Stimulated activated memory B cell treated with anti-CD40 and anti-IgM and Interleukin-4, amounts not matched to agents 10 μg/mL and 1 μg/mL and 100 μg/mL, for 72 hours (primary cell): ENCODE results near the gene CA12.
A peak's percentile ranks its signal among the peaks of the same experiment; 100 is the strongest.

Source experiments
- ATAC-seq: fragments of 150-1000 bp; cut with Tn5 transposase; 2 replicates; pipeline ENCODE4 v1.10.0; 2021
- H3K27ac Mint-ChIP-seq: one replicate; pipeline ENCODE4 v1.8.0; 2022; ENCODE audit warnings: mild to moderate bottlenecking, mixed read lengths
- H3K27me3 Mint-ChIP-seq: one replicate; pipeline ENCODE4 v1.8.0; 2022; ENCODE audit warnings: mixed read lengths
- H3K36me3 Mint-ChIP-seq: one replicate; pipeline ENCODE4 v1.8.0; 2022; ENCODE audit warnings: mixed read lengths
- H3K4me1 Mint-ChIP-seq: one replicate; pipeline ENCODE4 v1.8.0; 2022; ENCODE audit warnings: mixed read lengths
- H3K4me3 Mint-ChIP-seq: one replicate; pipeline ENCODE4 v1.8.0; 2022; ENCODE audit warnings: mild to moderate bottlenecking, moderate library complexity, mixed read lengths
- H3K9me3 Mint-ChIP-seq: one replicate; pipeline ENCODE4 v1.8.0; 2022; ENCODE audit warnings: mixed read lengths

CA12 gene

GRCh38 chr15:63277038-63277892 is 104.4 kb downstream of the CA12 start, which contains the start of gene APH1B:
Gene APH1B, plus strand, starts transcription at chr15:63277605. Its CDS starts 19 bp downstream, at chr15:63277624.
- peak within 1 kb of the TSS; percentile 94 for H3K4me3 Mint-ChIP-seq
- peaks cover 28% of the 10 kb centered on the region for H3K4me1 Mint-ChIP-seq
- no peaks in the 10 kb centered on the region for H3K27me3 Mint-ChIP-seq
- H3K27ac Mint-ChIP-seq = peak within 1 kb of the TSS; percentile 89
- no peaks in the 10 kb centered on the region for H3K36me3 Mint-ChIP-seq
- H3K9me3 Mint-ChIP-seq = no peaks in the 10 kb centered on the region
- peak; percentile 96 for ATAC-seq

- Mint-ChIP-seq H3K9me3 (no peaks in the 10 kb centered on the region), H3K4me3 (peak overlapping the region; percentile 91), H3K4me1 (peaks cover 28% of the 10 kb centered on the region), H3K27ac (peak overlapping the region; percentile 89), H3K27me3 (no peaks in the 10 kb centered on the region), H3K36me3 (no peaks in the 10 kb centered on the region)
- ATAC-seq = no peak
These were observed 105.2 kb downstream of the CA12 start for GRCh38 chr15:63276342-63277037.

GRCh38 chr15:63274427-63274826 is 107.2 kb downstream of the CA12 start:
- H3K27ac Mint-ChIP-seq = peak overlapping the region; percentile 5
- no peak for ATAC-seq

More at GRCh38 chr15:63274427-63274826, 107.2 kb downstream of the CA12 start:
- no peaks in the 10 kb centered on the region for H3K27me3 Mint-ChIP-seq
- peaks cover 7% of the 10 kb centered on the region for H3K36me3 Mint-ChIP-seq
- H3K4me1 Mint-ChIP-seq = peaks cover 28% of the 10 kb centered on the region
- no peak overlapping the region for H3K4me3 Mint-ChIP-seq
- no peaks in the 10 kb centered on the region for H3K9me3 Mint-ChIP-seq
